Measurements from ENCODE around the gene EN1. TPM values are rescaled to one million over a fixed set of nuclear protein-coding genes. Genes with fewer than 3 reads are reported as not detected.

The EN1 gene
- total RNA-seq, 1 donor from 2014 or later: not detected

- intact Hi-C loops (cut with DNase I): no loop called here
- DNase-seq: no peak
- ATAC-seq (ENCODE audit: poor library complexity): no peak
These were observed 951 bp downstream of the EN1 start for GRCh38 chr2:118846442-118846952.

DNA sequence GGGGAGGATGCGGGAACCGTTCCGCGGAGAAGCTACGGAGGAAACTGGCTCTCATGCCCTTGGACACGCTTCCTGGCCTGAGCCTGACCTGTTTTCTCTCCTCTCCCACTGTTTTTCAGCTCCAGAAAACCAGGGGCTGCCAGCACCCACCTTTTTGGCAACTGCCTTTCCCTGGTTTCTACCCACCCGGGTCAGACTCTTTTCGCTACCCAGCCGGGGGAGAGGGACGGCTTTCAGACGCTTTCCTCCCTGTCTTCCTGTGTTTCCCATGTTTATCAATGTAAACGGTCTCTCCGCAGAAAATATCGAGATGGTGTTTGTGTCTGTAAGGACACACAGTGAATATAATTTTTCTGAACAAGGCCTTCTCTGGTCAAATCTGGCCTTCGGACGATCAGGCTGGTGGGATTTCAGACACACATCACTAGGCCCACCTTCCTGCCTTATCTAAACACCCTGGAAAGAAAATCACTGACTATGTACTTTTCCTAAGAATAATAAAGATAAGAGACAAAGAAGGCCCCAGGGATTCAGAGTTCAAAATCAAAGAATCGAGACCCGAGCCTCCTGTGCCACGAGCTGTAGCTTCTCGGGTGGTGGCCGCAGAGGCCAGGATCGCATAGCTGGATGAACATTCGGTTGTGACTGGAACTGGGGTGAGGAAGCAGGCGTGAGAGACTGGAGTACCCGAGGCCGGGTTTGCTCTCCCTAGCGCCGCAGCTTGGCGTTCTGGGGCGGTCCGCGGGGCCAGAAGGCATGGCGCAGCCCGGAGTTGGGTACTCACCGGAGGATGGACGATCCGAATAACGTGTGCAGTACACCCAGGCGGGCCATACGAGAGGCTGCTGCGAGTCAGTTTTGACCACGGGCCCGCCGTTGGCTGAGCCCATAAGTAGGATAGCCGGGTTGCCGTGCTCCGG is 1.7 kb downstream of the EN1 start:
- intact Hi-C loops (cut with DNase I): no loop called here
- ATAC-seq (ENCODE audit: poor library complexity) (no peak), DNase-seq (no peak)

DNA sequence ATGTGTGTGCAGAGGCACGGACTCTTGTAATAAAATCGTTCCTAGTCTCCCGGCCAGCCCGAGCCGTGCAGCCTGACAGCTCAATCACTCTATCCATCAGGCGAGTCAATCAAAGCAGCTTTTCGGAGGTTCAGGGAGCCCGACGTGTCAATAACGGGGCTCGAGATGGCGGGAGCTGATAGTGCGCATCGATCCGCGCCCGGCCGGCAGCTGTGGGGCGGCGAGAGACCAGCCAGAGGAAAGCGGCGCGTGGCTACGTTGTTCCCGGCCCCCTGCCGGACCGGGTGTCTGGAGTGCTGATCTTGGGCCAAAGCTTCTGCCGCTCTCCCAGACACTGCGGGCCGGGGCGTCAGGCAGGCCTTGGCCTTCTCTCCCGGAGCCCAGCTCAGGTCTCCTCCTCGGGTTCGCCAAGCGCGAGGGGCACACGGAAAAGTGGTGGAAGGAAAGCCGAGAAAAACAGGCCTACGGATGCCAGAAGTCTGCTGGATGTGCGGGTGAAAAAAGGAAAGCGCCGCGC is 2.4 kb downstream of the EN1 start:
- no peak for DNase-seq
- intact Hi-C loops (cut with DNase I): no loop called here
- ATAC-seq (ENCODE audit: poor library complexity): no peak

DNA sequence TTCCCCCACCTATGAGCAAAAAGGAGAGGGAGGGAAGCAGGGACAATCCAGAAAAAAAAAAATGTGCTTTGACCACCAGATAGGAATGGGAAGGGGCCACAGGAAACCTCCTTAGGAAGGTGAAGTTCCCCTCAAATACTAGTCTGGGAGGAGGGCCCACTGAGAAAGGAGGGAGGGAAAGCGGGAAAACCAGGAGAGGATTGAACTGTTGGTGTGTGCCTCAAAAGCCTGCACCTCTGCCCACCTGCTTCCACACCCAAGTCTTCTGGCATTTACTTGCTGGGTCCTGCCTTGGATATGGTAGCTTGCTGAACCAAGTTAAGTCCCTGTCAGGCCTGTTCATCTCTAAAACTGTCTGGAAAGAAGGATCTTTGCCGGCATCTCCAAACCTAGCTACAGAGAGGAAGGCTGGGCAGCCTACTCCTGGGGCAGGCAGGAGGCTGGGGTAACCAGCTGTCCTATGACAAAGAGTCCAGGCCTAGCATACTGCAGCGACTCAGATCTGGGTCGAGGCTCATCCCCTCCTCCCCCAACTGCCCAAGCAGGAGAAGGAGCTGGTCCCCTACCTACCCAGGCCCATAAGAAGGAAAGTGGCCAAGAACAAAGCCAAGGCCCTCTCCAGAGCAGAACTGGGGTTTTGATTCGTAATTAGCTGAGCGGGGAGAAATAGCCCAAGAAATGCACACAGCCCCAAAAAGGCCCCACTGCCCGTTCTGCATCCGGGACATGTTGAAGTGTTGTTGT is 3.0 kb downstream of the EN1 start:
- intact Hi-C loops (cut with DNase I): no loop called here
- no peak for DNase-seq
- ATAC-seq (ENCODE audit: poor library complexity): no peak

DNA sequence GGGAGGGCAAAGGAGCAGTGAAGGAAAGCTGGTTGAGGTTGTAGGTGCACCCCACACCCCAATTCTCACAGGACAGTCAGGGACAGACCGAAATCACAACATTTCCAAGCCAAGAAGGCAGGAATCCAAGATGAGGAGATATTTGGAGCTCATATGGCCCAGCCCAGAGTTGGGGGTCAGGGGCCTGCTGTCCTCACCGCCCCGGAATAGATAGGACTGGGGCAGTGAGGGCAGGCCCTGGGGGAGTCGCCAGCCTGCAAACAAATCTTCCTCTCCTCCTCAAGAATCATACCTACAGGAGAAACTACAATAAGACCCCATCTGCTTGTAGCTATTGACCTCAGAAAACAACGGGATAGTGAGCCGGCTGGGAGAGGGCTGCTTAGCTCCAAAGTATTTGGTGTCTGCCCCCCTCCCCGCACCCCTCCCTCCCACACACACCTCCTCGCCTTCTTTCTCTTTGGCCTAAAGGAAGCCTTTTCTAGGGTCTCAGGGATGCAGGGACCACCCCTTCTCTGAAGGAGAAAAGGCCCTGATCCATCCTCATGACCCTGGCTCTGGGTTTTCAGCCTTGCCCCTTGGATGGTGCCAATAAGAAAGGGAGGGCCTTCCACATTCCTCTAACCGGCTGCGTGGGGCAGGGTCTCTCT is 3.8 kb downstream of the EN1 start:
- intact Hi-C loops (cut with DNase I): no loop called here

GRCh38 chr2:118842661-118843482 is 4.6 kb downstream of the EN1 start:
- no peak for ATAC-seq (ENCODE audit: poor library complexity)
- intact Hi-C loops (cut with DNase I): no loop called here
- DNase-seq: no peak

More for the DNA sequence above, 3.8 kb downstream of the EN1 start:
- DNase-seq (no peak), ATAC-seq (ENCODE audit: poor library complexity) (no peak)

- DNase-seq: no peak
- intact Hi-C loops (cut with DNase I): no loop called here
- no peak for ATAC-seq (ENCODE audit: poor library complexity)
These were observed 5.5 kb downstream of the EN1 start for GRCh38 chr2:118841828-118842461.

GRCh38 chr2:118841450-118841827 is 6.0 kb downstream of the EN1 start:
- DNase-seq: no peak
- intact Hi-C loops (cut with DNase I): no loop called here
- ATAC-seq (ENCODE audit: poor library complexity): no peak

DNA sequence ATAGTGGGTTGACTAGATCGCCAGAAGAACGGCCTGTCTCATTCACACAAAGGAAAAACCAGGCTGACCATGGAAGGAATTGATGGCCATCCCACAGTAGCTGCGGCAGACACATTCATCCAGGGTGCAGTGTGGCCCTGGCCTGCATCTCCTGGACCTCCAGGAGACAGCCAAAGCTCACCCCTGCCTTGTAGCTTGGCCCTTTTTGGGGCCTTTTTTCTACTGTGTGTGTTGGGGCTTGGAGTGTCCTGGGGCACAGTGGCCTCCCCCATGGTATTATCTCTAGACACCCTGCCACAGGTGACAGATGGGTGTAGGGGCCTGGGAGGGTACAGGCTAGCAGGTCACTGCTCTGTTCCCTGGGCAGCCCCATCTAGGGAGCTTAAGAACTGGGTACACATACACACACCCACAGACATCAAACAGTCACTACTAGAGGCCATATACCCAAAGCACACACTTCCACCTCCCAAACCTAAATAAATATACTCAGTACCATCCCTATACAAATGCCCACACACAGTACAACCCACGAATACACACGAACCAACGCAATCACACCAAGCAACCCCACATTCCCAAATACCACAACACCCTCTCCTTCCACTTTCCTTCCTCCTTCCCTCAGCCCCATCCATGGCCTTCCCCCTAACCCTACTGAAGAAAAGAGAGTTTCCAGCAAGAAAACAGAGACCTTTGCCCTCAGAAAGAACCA is 8.6 kb downstream of the EN1 start:
- ATAC-seq (ENCODE audit: poor library complexity): no peak
- no peak for DNase-seq
- intact Hi-C loops (cut with DNase I): no loop called here

DNA sequence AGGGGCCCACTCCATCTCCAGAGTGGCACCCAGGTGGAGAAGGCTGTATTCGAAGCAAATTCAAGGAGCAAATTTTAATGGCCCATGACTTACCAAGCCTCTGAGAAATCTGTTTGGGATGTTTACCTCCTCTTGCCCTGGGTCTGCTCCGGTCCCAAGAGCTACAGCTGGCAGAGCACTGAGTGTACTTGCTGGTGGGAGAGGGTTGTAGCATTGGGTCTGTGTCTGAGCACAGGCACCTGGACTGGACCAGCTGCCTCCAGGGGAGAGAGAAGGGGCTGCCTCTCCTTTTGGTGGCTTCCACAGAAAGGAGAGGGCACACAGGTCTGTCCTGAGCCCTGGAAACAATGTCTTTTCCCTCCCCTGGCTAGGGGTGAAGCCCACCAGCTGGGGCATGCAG is 9.8 kb downstream of the EN1 start:
- ATAC-seq (ENCODE audit: poor library complexity) (no peak), DNase-seq (no peak)
- intact Hi-C loops (cut with DNase I): no loop called here

DNA sequence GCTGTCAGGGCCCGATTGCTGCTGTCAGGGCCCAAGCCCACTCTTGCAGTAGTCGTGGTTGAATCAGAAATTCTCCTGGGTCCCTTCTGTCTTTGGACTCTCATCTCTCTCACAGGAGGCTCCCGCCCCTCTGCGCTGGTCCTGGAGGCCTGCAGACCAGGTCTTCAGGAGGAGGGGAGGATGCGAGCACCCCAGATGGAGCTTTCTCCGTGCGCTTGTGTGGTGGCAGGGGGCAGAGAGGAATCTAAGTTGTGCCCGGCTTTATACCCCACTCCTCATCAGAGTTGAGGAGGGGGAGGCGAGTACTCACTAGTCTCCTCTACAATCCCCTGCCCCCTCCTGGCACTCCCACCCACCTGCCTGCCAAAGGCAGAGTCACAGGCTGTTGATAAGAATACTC is 10.4 kb downstream of the EN1 start:
- no peak for ATAC-seq (ENCODE audit: poor library complexity)
- intact Hi-C loops (cut with DNase I): no loop called here

GRCh38 chr2:118836411-118836930 is 11.0 kb downstream of the EN1 start:
- no peak for ATAC-seq (ENCODE audit: poor library complexity)
- intact Hi-C loops (cut with DNase I): no loop called here
- DNase-seq: no peak

More for the DNA sequence above, 10.4 kb downstream of the EN1 start:
- DNase-seq: no peak

DNA sequence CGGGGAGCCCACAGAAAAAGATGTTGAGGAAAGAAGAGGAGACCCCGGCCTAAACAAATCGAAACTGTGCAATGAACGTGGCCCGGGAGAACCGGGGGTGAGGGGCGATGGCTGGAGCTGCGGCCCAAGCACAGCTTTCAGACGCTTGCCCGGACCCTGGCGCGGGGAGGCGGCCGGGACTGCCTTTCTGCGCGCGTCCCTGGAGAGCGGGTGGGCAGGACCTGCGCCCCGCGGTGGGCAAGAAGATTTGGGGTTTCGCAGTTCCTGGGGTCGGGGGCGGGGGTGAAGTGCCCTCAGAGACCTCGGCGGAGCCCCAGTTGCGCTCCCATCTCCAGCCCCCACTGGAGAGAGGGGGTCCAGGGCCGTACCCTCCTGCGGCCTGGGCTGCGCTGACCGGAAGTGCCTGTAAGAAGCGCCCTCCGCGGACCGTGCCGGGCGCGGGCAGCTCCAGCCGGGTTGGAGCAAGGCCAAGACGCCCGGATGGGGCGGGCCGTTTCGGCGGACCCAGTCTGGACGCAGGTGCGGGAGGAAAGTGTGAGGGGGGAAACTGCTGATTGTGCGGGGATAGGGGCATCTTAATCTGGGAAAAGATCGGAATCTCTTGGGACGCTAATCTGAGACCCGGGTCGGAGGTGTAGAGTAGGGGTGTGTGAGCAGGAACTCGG is 11.6 kb downstream of the EN1 start:
- intact Hi-C loops (cut with DNase I): no loop called here
- ATAC-seq (ENCODE audit: poor library complexity): no peak
- DNase-seq: no peak

DNA sequence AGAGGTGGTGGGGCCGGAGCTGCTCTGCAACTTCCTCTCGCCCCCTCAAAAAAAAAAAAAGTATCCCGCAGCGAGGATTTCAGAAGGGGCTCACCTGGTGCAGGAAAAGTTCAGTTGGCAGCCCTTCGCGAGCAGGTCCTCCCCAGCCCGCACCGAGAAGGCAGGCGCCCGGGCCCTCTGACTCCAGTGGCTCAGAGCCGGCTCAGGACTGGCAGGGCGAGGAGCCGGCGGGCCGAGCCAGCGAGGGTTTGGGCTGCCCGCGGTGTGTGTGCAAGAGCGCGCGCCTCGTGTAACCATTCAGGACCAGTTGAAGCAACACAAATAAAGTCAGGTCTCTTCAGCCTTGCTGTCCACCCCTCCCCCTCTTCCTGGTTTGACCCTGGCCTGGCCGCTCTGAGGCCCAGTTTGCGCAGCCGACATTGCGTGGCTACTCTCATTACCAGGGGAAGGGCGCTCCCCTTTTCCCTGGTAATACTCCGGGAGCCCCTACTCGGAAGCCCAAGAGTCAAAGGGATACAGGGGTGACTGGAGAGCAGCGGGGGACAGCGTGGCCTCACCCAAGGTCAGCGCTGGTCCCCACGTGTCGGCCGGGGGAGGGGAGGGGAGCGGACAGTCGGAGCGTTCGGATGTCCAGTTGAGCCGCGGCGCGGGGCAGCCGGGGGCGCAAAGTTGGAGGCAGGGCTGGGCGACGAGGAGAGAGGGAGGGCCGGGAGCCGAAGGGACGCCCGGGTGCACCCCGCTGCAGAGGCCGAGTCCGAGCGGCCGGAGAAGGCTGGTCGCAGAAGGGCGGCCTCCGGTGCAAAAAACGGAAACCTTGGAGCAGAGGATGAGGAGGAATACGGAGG is 12.3 kb downstream of the EN1 start:
- ATAC-seq (ENCODE audit: poor library complexity) (no peak), DNase-seq (no peak)
- intact Hi-C loops (cut with DNase I): no loop called here

GRCh38 chr2:118834440-118834810 is 13.0 kb downstream of the EN1 start:
- no peak for ATAC-seq (ENCODE audit: poor library complexity)
- intact Hi-C loops (cut with DNase I): no loop called here
- no peak for DNase-seq
